Right atrium auricular region (tissue), 2 donors: ENCODE results near the gene CRNKL1. TPM values are rescaled to one million over a fixed set of nuclear protein-coding genes. Genes with fewer than 3 reads are reported as not detected.

Experiments
- DNase-seq: peaks from one replicate; pipeline ENCODE4 v3.0.0-alpha.2; 2019; ENCODE audit warnings: low spot score
- H3K27ac ChIP-seq, 2 donors: fragments of 200-600 bp; sonication (generic); 1 replicate in 1 of 2; 2 replicates in 1 of 2; pipeline ENCODE4 v1.5.1; 2016 to 2019
- H3K27me3 ChIP-seq, 2 donors: fragments of 200-600 bp; sonication (generic); one replicate each; pipeline versions ENCODE4 v1.5.1 to v1.6.0; 2017 to 2019
- H3K36me3 ChIP-seq: fragments of 200-600 bp; sonication (generic); one replicate; pipeline ENCODE4 v1.5.1; 2016
- H3K4me1 ChIP-seq, 2 donors: fragments of 200-600 bp; sonication (generic); one replicate each; pipeline versions ENCODE4 v1.5.1 to v1.6.0; 2017 to 2019
- H3K4me3 ChIP-seq, 2 donors: fragments of 200-600 bp; sonication (generic); 1 replicate in 1 of 2; 2 replicates in 1 of 2; pipeline ENCODE4 v1.5.1; 2017 to 2019; ENCODE audit warnings: mild to moderate bottlenecking in 1 of 2, moderate library complexity in 1 of 2
- H3K9me3 ChIP-seq, 2 donors: fragments of 200-600 bp; sonication (generic); one replicate each; pipeline ENCODE4 v1.5.1; 2019
- CTCF ChIP-seq, 2 donors: fragments of 200-600 bp; sonication (generic); IDR thresholded peaks; one replicate each; pipeline ENCODE4 v1.5.1; 2019; ENCODE audit warnings: antibody characterized with exemption in 2 of 2
- total RNA-seq, 2 donors: library from RNA; depleted of rRNA; stranded (reverse); fragments of >200 nt; gene quantifications; one replicate each; pipeline ENCODE4 v1.1.0, GENCODE V29; 2016

Gene CRNKL1
- total RNA-seq, 2 donors from 2014 or later, result 12.5 to 14.9 TPM

DNA sequence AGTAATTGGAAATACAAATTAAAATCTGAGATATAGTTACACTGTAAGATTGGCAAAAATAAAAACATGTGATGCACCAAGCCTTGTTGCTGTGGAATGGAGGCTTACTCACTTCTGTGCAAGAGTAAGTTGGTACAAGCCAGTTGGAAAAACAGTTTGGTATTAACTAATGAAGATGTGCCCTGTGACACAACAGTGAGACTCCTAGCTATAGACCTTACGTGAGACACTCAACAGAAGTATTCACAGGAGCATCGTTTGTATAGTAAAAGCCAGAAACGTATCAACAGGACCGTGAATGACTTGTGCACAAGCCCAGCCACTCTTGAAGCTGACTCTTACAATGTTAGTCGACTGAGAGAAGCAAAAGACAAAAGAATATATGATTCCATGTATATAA lies 20.5 kb downstream of the CRNKL1 start:
- Histone ChIP-seq H3K9me3 (no peaks in the 10 kb centered on the region), H3K4me3 (no peak overlapping the region), H3K27ac (no peak overlapping the region), H3K4me1 (no peaks in the 10 kb centered on the region), H3K27me3 (no peaks in the 10 kb centered on the region), H3K36me3 (peaks cover 73% of the 10 kb centered on the region)
- no peak for DNase-seq
- no peak for TF ChIP-seq CTCF (IDR thresholded peaks at IDR 0.05)

- Histone ChIP-seq H3K27ac (no peak overlapping the region), H3K9me3 (no peaks in the 10 kb centered on the region), H3K27me3 (no peaks in the 10 kb centered on the region), H3K4me1 (no peaks in the 10 kb centered on the region), H3K36me3 (peaks cover 28% of the 10 kb centered on the region), H3K4me3 (no peak overlapping the region)
- DNase-seq, result no peak
- TF ChIP-seq CTCF (IDR thresholded peaks at IDR 0.05), result no peak
These were observed 25.0 kb downstream of the CRNKL1 start for GRCh38 chr20:20027284-20027683.

DNA sequence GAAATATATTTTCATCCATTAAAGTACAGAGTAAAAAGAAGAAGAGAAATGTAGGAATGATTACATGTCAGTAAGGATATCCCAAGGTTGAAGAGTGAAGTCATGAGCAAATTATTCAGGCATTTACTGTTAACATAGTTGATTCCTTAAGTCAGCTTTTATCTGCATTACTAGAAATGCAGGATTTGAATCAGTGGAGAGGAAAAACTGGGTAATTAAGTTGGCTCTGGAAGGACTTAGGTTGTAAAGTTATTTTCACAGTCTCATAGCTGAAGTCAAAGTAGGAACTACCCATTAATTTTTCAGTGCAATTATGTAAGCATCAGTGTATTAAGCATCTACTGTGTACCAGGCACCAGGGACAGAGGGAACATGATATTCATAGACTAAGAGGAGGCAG lies 27.3 kb downstream of the CRNKL1 start:
- no peak overlapping the region for H3K4me3 ChIP-seq
- no peak overlapping the region for H3K27ac ChIP-seq
- H3K27me3 ChIP-seq, result no peaks in the 10 kb centered on the region
- no peak for TF ChIP-seq CTCF (IDR thresholded peaks at IDR 0.05)
- no peaks in the 10 kb centered on the region for H3K9me3 ChIP-seq
- H3K36me3 ChIP-seq, result peaks cover 18% of the 10 kb centered on the region
- peaks cover 0 to 6% of the 10 kb centered on the region in 2 donors for H3K4me1 ChIP-seq
- DNase-seq, result no peak

DNA sequence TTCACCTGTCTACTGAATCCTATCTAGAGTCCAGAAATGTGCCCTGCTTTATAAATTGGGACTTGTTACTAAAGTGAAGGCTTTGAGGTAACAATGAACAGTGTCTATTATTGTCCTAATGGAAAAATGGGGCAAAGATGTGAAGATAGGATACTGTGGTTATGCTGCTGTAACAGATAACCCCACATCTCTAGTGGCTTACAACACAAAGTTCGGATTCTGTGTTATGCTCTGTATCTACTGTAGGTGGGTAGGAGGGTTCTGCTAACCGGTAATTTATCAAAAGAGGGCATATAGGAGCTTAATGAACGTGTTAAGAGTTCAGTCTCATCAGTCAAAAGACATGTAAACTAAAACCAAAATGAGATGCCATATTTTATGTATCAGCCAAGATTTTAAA lies 28.9 kb downstream of the CRNKL1 start:
- Histone ChIP-seq H3K36me3 (peaks cover 12% of the 10 kb centered on the region), H3K27me3 (no peaks in the 10 kb centered on the region), H3K9me3 (no peaks in the 10 kb centered on the region), H3K4me3 (no peak overlapping the region), H3K4me1 (peaks cover 0 to 21% of the 10 kb centered on the region in 2 donors), H3K27ac (no peak overlapping the region)
- DNase-seq, result no peak
- no peak for TF ChIP-seq CTCF (IDR thresholded peaks at IDR 0.05)

DNA sequence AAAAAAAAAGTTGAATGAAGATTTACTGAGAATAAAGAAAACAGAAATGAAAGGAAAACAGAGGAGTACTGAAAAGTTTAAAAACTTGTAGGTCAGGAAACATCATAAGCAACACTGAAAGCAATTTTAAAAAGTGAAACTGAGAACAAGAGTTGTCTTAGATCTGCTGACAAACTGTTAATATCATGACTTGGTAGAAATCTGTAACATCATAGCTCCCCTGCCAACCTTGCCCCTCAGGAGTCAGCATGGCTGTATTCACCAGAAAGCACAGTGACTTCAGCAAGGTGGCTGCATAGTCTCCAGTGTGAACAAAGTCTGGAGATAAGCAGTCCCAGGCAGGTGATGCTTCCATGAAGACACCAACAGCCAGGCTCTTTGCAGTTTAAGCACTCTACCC lies 29.8 kb downstream of the CRNKL1 start:
- H3K27me3 ChIP-seq, result no peaks in the 10 kb centered on the region
- TF ChIP-seq CTCF (IDR thresholded peaks at IDR 0.05), result no peak
- peaks cover 4% of the 10 kb centered on the region for H3K36me3 ChIP-seq
- no peaks in the 10 kb centered on the region for H3K9me3 ChIP-seq
- no peak overlapping the region for H3K27ac ChIP-seq
- H3K4me3 ChIP-seq, result no peak overlapping the region
- peaks cover 0 to 29% of the 10 kb centered on the region in 2 donors for H3K4me1 ChIP-seq
- no peak for DNase-seq

DNA sequence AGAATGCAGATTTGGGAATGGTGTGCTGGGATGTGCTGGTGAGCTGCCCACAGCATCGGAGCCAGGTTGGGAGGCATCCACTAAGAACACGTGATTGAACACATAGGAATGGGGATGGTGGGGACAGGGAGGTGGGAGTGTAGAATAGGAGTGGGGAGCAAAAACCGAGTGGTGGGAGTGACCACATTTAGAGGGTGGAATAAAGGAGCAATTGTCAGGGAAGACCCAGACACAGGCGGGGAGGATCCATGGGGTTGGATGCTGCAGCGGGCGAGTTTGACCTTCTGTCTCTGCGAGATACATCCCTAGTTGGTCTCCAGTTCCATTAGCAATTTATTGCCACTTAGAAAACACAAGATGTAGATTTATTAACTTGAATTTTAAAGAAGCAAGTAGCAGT lies 30.4 kb downstream of the CRNKL1 start:
- Histone ChIP-seq H3K27me3 (no peaks in the 10 kb centered on the region), H3K36me3 (no peaks in the 10 kb centered on the region), H3K27ac (no peak overlapping the region), H3K9me3 (no peaks in the 10 kb centered on the region), H3K4me3 (no peak overlapping the region), H3K4me1 (peaks cover 0 to 29% of the 10 kb centered on the region in 2 donors)
- no peak for DNase-seq
- no peak for TF ChIP-seq CTCF (IDR thresholded peaks at IDR 0.05)
